ENCODE results near the gene KBTBD2. TPM values are rescaled to one million over a fixed set of nuclear protein-coding genes. Genes with fewer than 3 reads are reported as not detected.

KBTBD2 gene
- total and polyA plus RNA-seq, 2 experiments from 2014 or later, result 11.6 to 34.9 TPM

DNA sequence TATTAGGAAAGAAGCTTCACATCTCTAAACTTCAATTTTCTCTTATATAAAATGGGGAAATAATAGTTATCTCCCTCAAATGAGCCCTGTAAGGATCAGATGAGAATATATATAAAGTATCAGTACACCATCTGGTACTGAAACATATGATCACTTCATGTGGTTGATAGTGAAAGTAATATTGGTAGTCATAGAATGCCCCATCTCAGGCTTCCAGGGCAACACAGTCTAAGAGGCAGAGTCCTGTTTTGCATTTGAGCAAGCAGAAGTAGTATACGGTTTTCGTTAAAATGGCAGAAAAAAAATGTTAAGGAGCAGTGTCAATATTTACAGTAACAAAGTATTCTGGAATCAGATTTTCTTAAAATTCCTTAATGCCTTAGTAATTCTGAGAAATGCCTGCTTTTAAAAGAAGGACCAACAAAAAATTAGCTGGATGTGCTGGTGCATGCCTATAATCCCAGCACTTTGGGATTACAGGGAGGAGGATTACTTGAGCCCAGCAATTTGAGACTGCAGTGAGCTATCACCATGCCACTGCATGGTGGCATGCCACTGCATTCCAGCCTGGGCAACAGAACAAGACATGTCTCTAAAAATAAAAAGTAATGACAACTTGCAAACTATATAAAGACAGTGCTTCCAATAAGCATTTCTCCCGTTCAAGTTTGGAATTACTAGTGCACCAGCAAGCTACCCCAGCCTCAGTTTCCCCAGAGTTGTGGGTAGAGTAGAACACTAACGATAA, 19.8 kb downstream of the KBTBD2 start:
- Mint-ChIP-seq H3K27me3 (ENCODE audit: insufficient read depth, low read depth, poor library complexity) (peaks cover 2% of the 10 kb centered on the region), H3K4me1 (peaks cover 4% of the 10 kb centered on the region), H3K4me3 (no peak overlapping the region), H3K9me3 (peaks cover 7% of the 10 kb centered on the region; the same call in 2 of the 3 replicates), H3K36me3 (ENCODE audit: low read depth) (peaks cover 72% of the 10 kb centered on the region), H3K27ac (no peak overlapping the region)
- Histone ChIP-seq H3K79me2 (replicated peaks; ENCODE audit: insufficient read depth) (peaks cover 20% of the 10 kb centered on the region), H3K4me1 (ENCODE audit: insufficient read depth) (no peaks in the 10 kb centered on the region), H2AFZ (no peak overlapping the region), H3K27ac (ENCODE audit: low read depth) (no peak overlapping the region), H3K4me2 (no peak overlapping the region), H3K9me2 (ENCODE audit: insufficient read depth) (no peaks in the 10 kb centered on the region), H4K20me1 (replicated peaks; ENCODE audit: insufficient read depth) (peaks cover 9% of the 10 kb centered on the region), H3K36me3 (ENCODE audit: insufficient read depth) (peaks cover 25% of the 10 kb centered on the region), H3F3A (replicated peaks; ENCODE audit: low read depth) (no peaks in the 10 kb centered on the region), H3K27me3 (ENCODE audit: insufficient read depth) (no peaks in the 10 kb centered on the region), H3K4me3 (no peak overlapping the region)
- TF ChIP-seq EZH2 (IDR thresholded peaks at IDR 0.05; ENCODE audit: low read depth, unreplicated experiment) (no peak), JUNB (IDR thresholded peaks at IDR 0.05; ENCODE audit: unreplicated experiment) (no peak), ZNF114 (CRISPR knock-in tag; IDR thresholded peaks at IDR 0.05) (no peak), ZNF331 (CRISPR knock-in tag; IDR thresholded peaks at IDR 0.05; ENCODE audit: low read depth) (no peak), STAT1 (IDR thresholded peaks at IDR 0.05; ENCODE audit: unreplicated experiment) (no peak), EZH2phosphoT487 (IDR thresholded peaks at IDR 0.05; ENCODE audit: unreplicated experiment) (no peak), CREB1 (CRISPR knock-in tag; IDR thresholded peaks at IDR 0.05; ENCODE audit: low read depth) (no peak), NANOG (IDR thresholded peaks at IDR 0.05; ENCODE audit: borderline replicate concordance) (no peak), POLR2AphosphoS5 (IDR thresholded peaks at IDR 0.05; ENCODE audit: low read depth) (no peak)
- TF ChIP-seq, protein P1, sequence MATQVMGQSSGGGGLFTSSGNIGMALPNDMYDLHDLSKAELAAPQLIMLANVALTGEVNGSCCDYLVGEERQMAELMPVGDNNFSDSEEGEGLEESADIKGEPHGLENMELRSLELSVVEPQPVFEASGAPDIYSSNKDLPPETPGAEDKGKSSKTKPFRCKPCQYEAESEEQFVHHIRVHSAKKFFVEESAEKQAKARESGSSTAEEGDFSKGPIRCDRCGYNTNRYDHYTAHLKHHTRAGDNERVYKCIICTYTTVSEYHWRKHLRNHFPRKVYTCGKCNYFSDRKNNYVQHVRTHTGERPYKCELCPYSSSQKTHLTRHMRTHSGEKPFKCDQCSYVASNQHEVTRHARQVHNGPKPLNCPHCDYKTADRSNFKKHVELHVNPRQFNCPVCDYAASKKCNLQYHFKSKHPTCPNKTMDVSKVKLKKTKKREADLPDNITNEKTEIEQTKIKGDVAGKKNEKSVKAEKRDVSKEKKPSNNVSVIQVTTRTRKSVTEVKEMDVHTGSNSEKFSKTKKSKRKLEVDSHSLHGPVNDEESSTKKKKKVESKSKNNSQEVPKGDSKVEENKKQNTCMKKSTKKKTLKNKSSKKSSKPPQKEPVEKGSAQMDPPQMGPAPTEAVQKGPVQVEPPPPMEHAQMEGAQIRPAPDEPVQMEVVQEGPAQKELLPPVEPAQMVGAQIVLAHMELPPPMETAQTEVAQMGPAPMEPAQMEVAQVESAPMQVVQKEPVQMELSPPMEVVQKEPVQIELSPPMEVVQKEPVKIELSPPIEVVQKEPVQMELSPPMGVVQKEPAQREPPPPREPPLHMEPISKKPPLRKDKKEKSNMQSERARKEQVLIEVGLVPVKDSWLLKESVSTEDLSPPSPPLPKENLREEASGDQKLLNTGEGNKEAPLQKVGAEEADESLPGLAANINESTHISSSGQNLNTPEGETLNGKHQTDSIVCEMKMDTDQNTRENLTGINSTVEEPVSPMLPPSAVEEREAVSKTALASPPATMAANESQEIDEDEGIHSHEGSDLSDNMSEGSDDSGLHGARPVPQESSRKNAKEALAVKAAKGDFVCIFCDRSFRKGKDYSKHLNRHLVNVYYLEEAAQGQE (IDR thresholded peaks at IDR 0.05; ENCODE audit: unreplicated experiment), result no peak
- TF ChIP-seq, protein P2, sequence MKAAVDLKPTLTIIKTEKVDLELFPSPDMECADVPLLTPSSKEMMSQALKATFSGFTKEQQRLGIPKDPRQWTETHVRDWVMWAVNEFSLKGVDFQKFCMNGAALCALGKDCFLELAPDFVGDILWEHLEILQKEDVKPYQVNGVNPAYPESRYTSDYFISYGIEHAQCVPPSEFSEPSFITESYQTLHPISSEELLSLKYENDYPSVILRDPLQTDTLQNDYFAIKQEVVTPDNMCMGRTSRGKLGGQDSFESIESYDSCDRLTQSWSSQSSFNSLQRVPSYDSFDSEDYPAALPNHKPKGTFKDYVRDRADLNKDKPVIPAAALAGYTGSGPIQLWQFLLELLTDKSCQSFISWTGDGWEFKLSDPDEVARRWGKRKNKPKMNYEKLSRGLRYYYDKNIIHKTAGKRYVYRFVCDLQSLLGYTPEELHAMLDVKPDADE (IDR thresholded peaks at IDR 0.05), result no peak
- TF ChIP-seq, protein P3, sequence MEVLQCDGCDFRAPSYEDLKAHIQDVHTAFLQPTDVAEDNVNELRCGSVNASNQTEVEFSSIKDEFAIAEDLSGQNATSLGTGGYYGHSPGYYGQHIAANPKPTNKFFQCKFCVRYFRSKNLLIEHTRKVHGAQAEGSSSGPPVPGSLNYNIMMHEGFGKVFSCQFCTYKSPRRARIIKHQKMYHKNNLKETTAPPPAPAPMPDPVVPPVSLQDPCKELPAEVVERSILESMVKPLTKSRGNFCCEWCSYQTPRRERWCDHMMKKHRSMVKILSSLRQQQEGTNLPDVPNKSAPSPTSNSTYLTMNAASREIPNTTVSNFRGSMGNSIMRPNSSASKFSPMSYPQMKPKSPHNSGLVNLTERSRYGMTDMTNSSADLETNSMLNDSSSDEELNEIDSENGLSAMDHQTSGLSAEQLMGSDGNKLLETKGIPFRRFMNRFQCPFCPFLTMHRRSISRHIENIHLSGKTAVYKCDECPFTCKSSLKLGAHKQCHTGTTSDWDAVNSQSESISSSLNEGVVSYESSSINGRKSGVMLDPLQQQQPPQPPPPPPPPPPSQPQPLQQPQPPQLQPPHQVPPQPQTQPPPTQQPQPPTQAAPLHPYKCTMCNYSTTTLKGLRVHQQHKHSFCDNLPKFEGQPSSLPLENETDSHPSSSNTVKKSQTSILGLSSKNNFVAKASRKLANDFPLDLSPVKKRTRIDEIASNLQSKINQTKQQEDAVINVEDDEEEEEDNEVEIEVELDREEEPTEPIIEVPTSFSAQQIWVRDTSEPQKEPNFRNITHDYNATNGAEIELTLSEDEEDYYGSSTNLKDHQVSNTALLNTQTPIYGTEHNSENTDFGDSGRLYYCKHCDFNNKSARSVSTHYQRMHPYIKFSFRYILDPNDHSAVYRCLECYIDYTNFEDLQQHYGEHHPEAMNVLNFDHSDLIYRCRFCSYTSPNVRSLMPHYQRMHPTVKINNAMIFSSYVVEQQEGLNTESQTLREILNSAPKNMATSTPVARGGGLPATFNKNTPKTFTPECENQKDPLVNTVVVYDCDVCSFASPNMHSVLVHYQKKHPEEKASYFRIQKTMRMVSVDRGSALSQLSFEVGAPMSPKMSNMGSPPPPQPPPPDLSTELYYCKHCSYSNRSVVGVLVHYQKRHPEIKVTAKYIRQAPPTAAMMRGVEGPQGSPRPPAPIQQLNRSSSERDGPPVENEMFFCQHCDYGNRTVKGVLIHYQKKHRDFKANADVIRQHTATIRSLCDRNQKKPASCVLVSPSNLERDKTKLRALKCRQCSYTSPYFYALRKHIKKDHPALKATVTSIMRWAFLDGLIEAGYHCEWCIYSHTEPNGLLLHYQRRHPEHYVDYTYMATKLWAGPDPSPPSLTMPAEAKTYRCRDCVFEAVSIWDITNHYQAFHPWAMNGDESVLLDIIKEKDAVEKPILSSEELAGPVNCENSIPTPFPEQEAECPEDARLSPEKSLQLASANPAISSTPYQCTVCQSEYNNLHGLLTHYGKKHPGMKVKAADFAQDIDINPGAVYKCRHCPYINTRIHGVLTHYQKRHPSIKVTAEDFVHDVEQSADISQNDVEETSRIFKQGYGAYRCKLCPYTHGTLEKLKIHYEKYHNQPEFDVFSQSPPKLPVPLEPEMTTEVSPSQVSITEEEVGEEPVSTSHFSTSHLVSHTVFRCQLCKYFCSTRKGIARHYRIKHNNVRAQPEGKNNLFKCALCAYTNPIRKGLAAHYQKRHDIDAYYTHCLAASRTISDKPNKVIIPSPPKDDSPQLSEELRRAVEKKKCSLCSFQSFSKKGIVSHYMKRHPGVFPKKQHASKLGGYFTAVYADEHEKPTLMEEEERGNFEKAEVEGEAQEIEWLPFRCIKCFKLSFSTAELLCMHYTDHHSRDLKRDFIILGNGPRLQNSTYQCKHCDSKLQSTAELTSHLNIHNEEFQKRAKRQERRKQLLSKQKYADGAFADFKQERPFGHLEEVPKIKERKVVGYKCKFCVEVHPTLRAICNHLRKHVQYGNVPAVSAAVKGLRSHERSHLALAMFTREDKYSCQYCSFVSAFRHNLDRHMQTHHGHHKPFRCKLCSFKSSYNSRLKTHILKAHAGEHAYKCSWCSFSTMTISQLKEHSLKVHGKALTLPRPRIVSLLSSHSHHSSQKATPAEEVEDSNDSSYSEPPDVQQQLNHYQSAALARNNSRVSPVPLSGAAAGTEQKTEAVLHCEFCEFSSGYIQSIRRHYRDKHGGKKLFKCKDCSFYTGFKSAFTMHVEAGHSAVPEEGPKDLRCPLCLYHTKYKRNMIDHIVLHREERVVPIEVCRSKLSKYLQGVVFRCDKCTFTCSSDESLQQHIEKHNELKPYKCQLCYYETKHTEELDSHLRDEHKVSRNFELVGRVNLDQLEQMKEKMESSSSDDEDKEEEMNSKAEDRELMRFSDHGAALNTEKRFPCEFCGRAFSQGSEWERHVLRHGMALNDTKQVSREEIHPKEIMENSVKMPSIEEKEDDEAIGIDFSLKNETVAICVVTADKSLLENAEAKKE (CRISPR knock-in tag; IDR thresholded peaks at IDR 0.05), result no peak
- TF ChIP-seq, protein P4, sequence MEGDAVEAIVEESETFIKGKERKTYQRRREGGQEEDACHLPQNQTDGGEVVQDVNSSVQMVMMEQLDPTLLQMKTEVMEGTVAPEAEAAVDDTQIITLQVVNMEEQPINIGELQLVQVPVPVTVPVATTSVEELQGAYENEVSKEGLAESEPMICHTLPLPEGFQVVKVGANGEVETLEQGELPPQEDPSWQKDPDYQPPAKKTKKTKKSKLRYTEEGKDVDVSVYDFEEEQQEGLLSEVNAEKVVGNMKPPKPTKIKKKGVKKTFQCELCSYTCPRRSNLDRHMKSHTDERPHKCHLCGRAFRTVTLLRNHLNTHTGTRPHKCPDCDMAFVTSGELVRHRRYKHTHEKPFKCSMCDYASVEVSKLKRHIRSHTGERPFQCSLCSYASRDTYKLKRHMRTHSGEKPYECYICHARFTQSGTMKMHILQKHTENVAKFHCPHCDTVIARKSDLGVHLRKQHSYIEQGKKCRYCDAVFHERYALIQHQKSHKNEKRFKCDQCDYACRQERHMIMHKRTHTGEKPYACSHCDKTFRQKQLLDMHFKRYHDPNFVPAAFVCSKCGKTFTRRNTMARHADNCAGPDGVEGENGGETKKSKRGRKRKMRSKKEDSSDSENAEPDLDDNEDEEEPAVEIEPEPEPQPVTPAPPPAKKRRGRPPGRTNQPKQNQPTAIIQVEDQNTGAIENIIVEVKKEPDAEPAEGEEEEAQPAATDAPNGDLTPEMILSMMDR (conservative IDR thresholded peaks at IDR 0.05; ENCODE audit: low read depth in 2 of 2), result no peak
- ATAC-seq (no peak), DNase-seq (ENCODE audit: low spot score) (no peak)
